ENCODE data around the gene KPRP. TPM values are rescaled to one million over a fixed set of nuclear protein-coding genes. Genes with fewer than 3 reads are reported as not detected.

The KPRP gene
- total RNA-seq, 3 donors from 2014 or later: not detected

- TF ChIP-seq, protein P1, sequence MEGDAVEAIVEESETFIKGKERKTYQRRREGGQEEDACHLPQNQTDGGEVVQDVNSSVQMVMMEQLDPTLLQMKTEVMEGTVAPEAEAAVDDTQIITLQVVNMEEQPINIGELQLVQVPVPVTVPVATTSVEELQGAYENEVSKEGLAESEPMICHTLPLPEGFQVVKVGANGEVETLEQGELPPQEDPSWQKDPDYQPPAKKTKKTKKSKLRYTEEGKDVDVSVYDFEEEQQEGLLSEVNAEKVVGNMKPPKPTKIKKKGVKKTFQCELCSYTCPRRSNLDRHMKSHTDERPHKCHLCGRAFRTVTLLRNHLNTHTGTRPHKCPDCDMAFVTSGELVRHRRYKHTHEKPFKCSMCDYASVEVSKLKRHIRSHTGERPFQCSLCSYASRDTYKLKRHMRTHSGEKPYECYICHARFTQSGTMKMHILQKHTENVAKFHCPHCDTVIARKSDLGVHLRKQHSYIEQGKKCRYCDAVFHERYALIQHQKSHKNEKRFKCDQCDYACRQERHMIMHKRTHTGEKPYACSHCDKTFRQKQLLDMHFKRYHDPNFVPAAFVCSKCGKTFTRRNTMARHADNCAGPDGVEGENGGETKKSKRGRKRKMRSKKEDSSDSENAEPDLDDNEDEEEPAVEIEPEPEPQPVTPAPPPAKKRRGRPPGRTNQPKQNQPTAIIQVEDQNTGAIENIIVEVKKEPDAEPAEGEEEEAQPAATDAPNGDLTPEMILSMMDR (IDR thresholded peaks at IDR 0.05): no peak
- TF ChIP-seq POLR2AphosphoS5 (IDR thresholded peaks at IDR 0.05) (no peak), POLR2A (IDR thresholded peaks at IDR 0.05) (no peak)
- intact Hi-C loops (cut with DNase I; ENCODE audit: low total_unique reads): no loop called here
- Histone ChIP-seq H3K36me3 (no peaks in the 10 kb centered on the region), H3K9me3 (no peaks in the 10 kb centered on the region), H3K27ac (no peak overlapping the region), H3K4me1 (no peaks in the 10 kb centered on the region), H3K27me3 (peaks cover 0 to 7% of the 10 kb centered on the region in 2 donors), H3K4me3 (no peak overlapping the region)
- no peak for DNase-seq (ENCODE audit: low spot score in 2 of 2)
Measured at GRCh38 chr1:152737997-152738396, 19.8 kb upstream of the KPRP start.

DNA sequence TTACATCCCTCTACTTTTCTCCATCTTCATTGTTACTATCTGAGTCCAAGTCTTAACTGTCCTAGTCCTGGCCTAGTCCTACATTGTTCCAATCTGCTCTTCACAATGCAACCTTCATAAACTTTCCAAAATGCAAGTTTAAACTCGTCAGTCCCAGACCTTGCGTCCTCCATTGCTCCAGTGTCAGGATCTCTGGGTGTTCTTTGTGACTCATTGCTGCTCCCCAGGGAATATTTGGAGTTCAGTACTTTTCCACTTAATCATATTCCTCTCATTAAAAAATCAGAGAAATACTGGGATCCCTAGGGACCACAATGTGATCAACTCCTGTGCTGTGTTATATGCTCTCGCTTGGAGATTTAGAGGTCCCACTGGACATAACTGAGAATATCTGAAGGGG lies 18.0 kb upstream of the KPRP start:
- intact Hi-C loops (cut with DNase I; ENCODE audit: low total_unique reads): no loop called here
- Histone ChIP-seq H3K9me3 (no peaks in the 10 kb centered on the region), H3K36me3 (no peaks in the 10 kb centered on the region), H3K27me3 (peaks cover 0 to 7% of the 10 kb centered on the region in 2 donors), H3K4me1 (no peaks in the 10 kb centered on the region), H3K27ac (no peak overlapping the region), H3K4me3 (no peak overlapping the region)
- TF ChIP-seq POLR2A (IDR thresholded peaks at IDR 0.05) (no peak), POLR2AphosphoS5 (IDR thresholded peaks at IDR 0.05) (no peak)
- TF ChIP-seq, protein P1 (IDR thresholded peaks at IDR 0.05): no peak
- DNase-seq (ENCODE audit: low spot score in 2 of 2): no peak

DNA sequence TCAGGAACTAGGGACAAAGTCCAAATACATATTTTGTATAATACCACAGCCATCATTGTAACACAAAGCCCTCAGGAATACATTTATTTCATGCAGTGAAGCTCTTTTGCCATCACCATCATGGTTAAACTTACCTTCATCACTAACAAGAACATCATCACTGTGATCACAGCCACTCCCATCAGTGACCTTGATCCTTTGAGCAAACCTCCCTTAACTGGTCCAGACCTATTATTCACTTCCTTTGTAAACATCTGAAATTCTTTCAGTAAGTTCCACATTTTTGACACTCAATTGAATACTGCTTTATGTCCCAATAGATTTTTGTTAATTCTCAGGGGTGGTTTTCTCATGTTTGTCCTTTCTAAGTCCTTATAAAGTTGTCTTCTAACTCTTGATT lies 16.2 kb upstream of the KPRP start:
- no peak for DNase-seq (ENCODE audit: low spot score in 2 of 2)
- no peak overlapping the region for H3K27ac ChIP-seq
- no peaks in the 10 kb centered on the region for H3K4me1 ChIP-seq
- H3K36me3 ChIP-seq: no peaks in the 10 kb centered on the region
- H3K27me3 ChIP-seq: peaks cover 0 to 7% of the 10 kb centered on the region in 2 donors
- TF ChIP-seq POLR2A (IDR thresholded peaks at IDR 0.05) (no peak), POLR2AphosphoS5 (IDR thresholded peaks at IDR 0.05) (no peak)
- TF ChIP-seq, protein P1 (IDR thresholded peaks at IDR 0.05): no peak
- intact Hi-C loops (cut with DNase I; ENCODE audit: low total_unique reads): no loop called here
- no peak overlapping the region for H3K4me3 ChIP-seq
- no peaks in the 10 kb centered on the region for H3K9me3 ChIP-seq

DNA sequence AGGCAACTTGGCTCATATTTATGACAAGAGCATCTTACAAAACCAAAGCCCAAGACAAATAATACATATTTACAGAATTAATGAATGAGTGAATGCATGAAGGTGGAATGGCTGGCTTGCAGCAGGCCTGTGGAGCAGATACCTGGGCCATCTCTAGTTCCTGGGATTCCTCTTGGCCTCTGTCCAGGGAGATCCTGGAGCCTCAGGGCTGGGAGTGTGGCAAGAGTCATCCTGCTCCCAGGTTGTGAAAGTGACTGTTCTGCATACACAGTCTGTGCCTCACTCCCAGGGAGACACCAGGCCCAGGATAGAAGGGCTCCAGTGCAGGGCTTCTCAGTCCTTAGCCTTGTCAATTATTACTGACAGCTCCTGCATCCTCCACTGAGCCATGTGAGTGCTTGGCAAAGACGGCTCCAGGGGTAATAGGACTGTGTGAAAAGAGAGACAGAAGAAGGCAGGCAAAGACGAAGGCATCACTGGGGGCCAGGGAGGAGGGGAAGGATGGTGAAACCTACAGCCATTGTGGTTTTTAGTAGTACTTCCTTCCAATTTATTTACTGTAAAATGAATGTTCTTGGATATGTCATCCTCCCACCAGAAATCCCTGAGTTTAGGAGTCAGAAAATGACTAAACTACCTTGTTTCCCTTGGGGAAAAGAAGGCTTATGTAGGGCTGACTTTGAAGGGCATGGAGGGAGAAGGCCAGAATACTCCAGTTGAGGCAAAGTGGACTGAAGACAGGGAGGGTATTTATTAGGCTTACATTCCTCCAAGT lies 14.3 kb upstream of the KPRP start:
- no peaks in the 10 kb centered on the region for H3K27me3 ChIP-seq
- H3K36me3 ChIP-seq: no peaks in the 10 kb centered on the region
- no peak overlapping the region for H3K27ac ChIP-seq
- no peaks in the 10 kb centered on the region for H3K9me3 ChIP-seq
- DNase-seq (ENCODE audit: low spot score in 2 of 2): no peak
- TF ChIP-seq, protein P1 (IDR thresholded peaks at IDR 0.05): no peak
- no peak for TF ChIP-seq POLR2A (IDR thresholded peaks at IDR 0.05)
- no peak for TF ChIP-seq POLR2AphosphoS5 (IDR thresholded peaks at IDR 0.05)
- H3K4me1 ChIP-seq: no peaks in the 10 kb centered on the region
- H3K4me3 ChIP-seq: no peak overlapping the region
- intact Hi-C loops (cut with DNase I; ENCODE audit: low total_unique reads): no loop called here

DNA sequence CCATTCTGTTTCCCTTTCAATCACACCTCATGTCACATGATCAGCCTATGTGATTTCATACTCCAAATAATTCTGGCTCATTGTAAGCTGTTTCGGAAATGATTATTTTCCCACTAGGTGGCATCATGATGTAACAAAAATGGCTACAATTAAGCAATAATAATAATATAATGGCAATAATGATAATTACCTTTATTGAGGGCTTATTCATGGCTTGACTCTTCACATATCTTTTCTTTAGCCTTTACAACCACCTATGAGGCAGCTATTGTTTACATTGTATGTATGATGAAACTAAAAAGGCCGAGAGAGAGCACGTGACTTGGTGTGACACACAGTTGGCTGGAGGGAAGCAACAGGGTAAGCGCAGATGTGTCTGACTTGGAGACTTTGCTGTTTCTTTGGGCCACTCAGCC lies 12.5 kb upstream of the KPRP start:
- DNase-seq (ENCODE audit: low spot score in 2 of 2): no peak
- Histone ChIP-seq H3K4me1 (no peaks in the 10 kb centered on the region), H3K27me3 (no peaks in the 10 kb centered on the region), H3K36me3 (no peaks in the 10 kb centered on the region), H3K27ac (no peak overlapping the region), H3K4me3 (no peak overlapping the region), H3K9me3 (no peaks in the 10 kb centered on the region)
- TF ChIP-seq POLR2AphosphoS5 (IDR thresholded peaks at IDR 0.05) (no peak), POLR2A (IDR thresholded peaks at IDR 0.05) (no peak)
- TF ChIP-seq, protein P1 (IDR thresholded peaks at IDR 0.05): no peak
- intact Hi-C loops (cut with DNase I; ENCODE audit: low total_unique reads): no loop called here

All from breast epithelium (tissue), 4 donors.